BJ (cell line): ENCODE measurements around the gene COL5A2. TPM values are rescaled to one million over a fixed set of nuclear protein-coding genes. Genes with fewer than 3 reads are reported as not detected.
A peak's percentile ranks its signal among the peaks of the same experiment; 100 is the strongest.

Experiments used
- CTCF ChIA-PET: fragments of 350-600 bp; formaldehyde crosslinking; extraction: SDS; loops from one replicate; lab custom pipeline; 2021; ENCODE audit warnings: antibody characterized with exemption, inconsistent platforms; lab: Yijun Ruan, JAX
- POLR2A ChIA-PET: fragments of 300-600 bp; sonication (Branson Sonifier 250); formaldehyde crosslinking; extraction: SDS; loops from one replicate; lab custom pipeline; 2021; ENCODE audit warnings: antibody characterized with exemption; lab: Charles Lee
- DNase-seq: peaks from one replicate; pipeline ENCODE4 v3.0.0-alpha.2; 2011; ENCODE audit warnings: low read depth
- H3K27me3 ChIP-seq: 2 replicates; pipeline ENCODE4 v1.6.0; 2011; ENCODE audit warnings: low read length; ENCODE audit not compliant: control insufficient read depth, insufficient read depth
- H3K36me3 ChIP-seq: 2 replicates; pipeline ENCODE4 v1.5.1; 2011; ENCODE audit warnings: low read length; ENCODE audit not compliant: control insufficient read depth, insufficient read depth
- H3K4me3 ChIP-seq: 2 replicates; pipeline ENCODE4 v1.5.1; 2011; ENCODE audit warnings: low read depth, mild to moderate bottlenecking, control low read depth, low read length
- CTCF ChIP-seq: IDR thresholded peaks from 2 replicates; pipeline ENCODE4 v1.5.1; 2011; ENCODE audit warnings: low read depth, mild to moderate bottlenecking, control low read depth, inconsistent platforms, low read length, moderate library complexity; ENCODE audit not compliant: insufficient read depth
- polyA minus RNA-seq: library from RNA; depleted of rRNA, polyadenylated mRNA; stranded (reverse); fragments of >200 nt; gene quantifications from 2 replicates; pipeline ENCODE4 v1.2.3, GENCODE V29; 2011; rRNA and poly(A)+ RNA removed
- polyA plus RNA-seq: library from polyadenylated mRNA; depleted of rRNA; stranded (reverse); fragments of >200 nt; gene quantifications from 2 replicates; pipeline ENCODE4 v1.2.3, GENCODE V29; 2011; rRNA removed

Gene COL5A2
- polyA plus RNA-seq, result 351 and 383 TPM in 2 replicates
- polyA minus RNA-seq, result 180 and 244 TPM in 2 replicates

- POLR2A ChIA-PET, result interaction anchor here (0.6 to 1.3 kb wide), 2 partner anchors 31 to 46 kb away, joined by 4 to 5 read pairs; no protein-coding TSS in a partner anchor
- Histone ChIP-seq H3K4me3 (peak within 1 kb of the TSS; percentile 58), H3K36me3 (no peaks in the 10 kb centered on the region), H3K27me3 (no peaks in the 10 kb centered on the region)
- peak; percentile 84 for DNase-seq
- CTCF ChIA-PET, result interaction anchor here (0.8 to 2.4 kb wide), 8 partner anchors 12 to 653 kb away, joined by 3 to 11 read pairs (median 4); no protein-coding TSS in a partner anchor
- no peak for TF ChIP-seq CTCF
Observed at GRCh38 chr2:189179570-189179950, at the start of gene COL5A2. TSS of gene COL5A2 (minus strand) at chr2:189179761. CDS start at chr2:189179604, 157 bp downstream.

GRCh38 chr2:189226017-189226416, 46.5 kb upstream of the COL5A2 start:
- ChIA-PET POLR2A (no interaction called here), CTCF (no interaction called here)
- no peak for TF ChIP-seq CTCF

GRCh38 chr2:189225032-189225431, 45.5 kb upstream of the COL5A2 start:
- Histone ChIP-seq H3K4me3 (no peak overlapping the region), H3K27me3 (no peaks in the 10 kb centered on the region), H3K36me3 (no peaks in the 10 kb centered on the region)
- DNase-seq, result no peak
- TF ChIP-seq CTCF, result no peak
- CTCF ChIA-PET, result interaction anchor here (1.5 kb wide), 1 partner anchor 15 kb away, joined by 3 read pairs; no protein-coding TSS in a partner anchor
- POLR2A ChIA-PET, result interaction anchor here (0.7 kb wide), 1 partner anchor 45 kb away, joined by 5 read pairs; the partner anchor contains the start of gene COL5A2

More at GRCh38 chr2:189226017-189226416, 46.5 kb upstream of the COL5A2 start:
- no peak for DNase-seq
- Histone ChIP-seq H3K27me3 (no peaks in the 10 kb centered on the region), H3K4me3 (no peak overlapping the region), H3K36me3 (no peaks in the 10 kb centered on the region)

- no peaks in the 10 kb centered on the region for H3K27me3 ChIP-seq
- no peak overlapping the region for H3K4me3 ChIP-seq
- no peak for TF ChIP-seq CTCF
- CTCF ChIA-PET, result no interaction called here
- POLR2A ChIA-PET, result no interaction called here
- no peak for DNase-seq
- H3K36me3 ChIP-seq, result no peaks in the 10 kb centered on the region
Observed at GRCh38 chr2:189222468-189223105, 43.0 kb upstream of the COL5A2 start.

- TF ChIP-seq CTCF, result no peak
- Histone ChIP-seq H3K27me3 (no peaks in the 10 kb centered on the region), H3K36me3 (no peaks in the 10 kb centered on the region), H3K4me3 (no peak overlapping the region)
- DNase-seq, result peak; percentile 23
- CTCF ChIA-PET, result no interaction called here
- POLR2A ChIA-PET, result no interaction called here
Observed at GRCh38 chr2:189221811-189222467, 42.4 kb upstream of the COL5A2 start.
